ENCODE data around the gene RGS7BP. TPM values are rescaled to one million over a fixed set of nuclear protein-coding genes. Genes with fewer than 3 reads are reported as not detected.

RGS7BP gene
- total and polyA plus RNA-seq, 2 experiments from 2014 or later: 3.3 to 5.4 TPM

DNA sequence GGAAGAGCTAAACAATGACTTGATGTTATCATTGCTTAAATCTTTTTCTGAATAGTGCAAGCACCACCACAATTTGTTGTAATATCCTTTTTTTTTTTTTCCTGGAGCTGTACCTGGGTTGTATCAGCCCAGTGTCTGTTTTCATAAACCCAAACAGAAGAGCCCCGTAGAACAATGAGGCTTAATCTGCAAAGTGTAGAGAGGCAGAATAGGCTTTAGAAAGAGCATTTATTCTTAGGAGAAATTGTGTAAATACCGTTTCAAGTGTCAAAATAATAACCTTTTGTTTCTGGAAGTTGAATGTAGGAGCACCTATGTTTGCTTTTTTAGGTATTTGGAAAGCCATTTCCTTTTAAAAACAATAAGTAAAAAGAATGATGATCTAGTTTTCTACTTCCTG, 26.4 kb downstream of the RGS7BP start:
- DNase-seq (ENCODE audit: low spot score) (no peak), ATAC-seq (peak; percentile 46)
- Histone ChIP-seq H3K27me3 (ENCODE audit: insufficient read depth) (no peaks in the 10 kb centered on the region), H3K79me2 (replicated peaks; ENCODE audit: insufficient read depth) (no peaks in the 10 kb centered on the region), H3K36me3 (ENCODE audit: insufficient read depth) (no peaks in the 10 kb centered on the region), H2AFZ (no peak overlapping the region), H3K4me2 (no peak overlapping the region; the same call in 1 of the 2 replicates), H3K9me2 (ENCODE audit: insufficient read depth) (0 out of 2 replicates have a peak, but pooled peaks cover 3% of the 10 kb centered on the region), H4K20me1 (replicated peaks; ENCODE audit: insufficient read depth) (no peaks in the 10 kb centered on the region), H3F3A (replicated peaks; ENCODE audit: low read depth) (no peaks in the 10 kb centered on the region), H3K4me3 (no peak overlapping the region), H3K4me1 (ENCODE audit: insufficient read depth) (peaks cover 18% of the 10 kb centered on the region), H3K27ac (ENCODE audit: low read depth) (no peak overlapping the region)
- no peak for TF ChIP-seq ZNF114 (CRISPR knock-in tag; IDR thresholded peaks at IDR 0.05)
- TF ChIP-seq, protein P1, sequence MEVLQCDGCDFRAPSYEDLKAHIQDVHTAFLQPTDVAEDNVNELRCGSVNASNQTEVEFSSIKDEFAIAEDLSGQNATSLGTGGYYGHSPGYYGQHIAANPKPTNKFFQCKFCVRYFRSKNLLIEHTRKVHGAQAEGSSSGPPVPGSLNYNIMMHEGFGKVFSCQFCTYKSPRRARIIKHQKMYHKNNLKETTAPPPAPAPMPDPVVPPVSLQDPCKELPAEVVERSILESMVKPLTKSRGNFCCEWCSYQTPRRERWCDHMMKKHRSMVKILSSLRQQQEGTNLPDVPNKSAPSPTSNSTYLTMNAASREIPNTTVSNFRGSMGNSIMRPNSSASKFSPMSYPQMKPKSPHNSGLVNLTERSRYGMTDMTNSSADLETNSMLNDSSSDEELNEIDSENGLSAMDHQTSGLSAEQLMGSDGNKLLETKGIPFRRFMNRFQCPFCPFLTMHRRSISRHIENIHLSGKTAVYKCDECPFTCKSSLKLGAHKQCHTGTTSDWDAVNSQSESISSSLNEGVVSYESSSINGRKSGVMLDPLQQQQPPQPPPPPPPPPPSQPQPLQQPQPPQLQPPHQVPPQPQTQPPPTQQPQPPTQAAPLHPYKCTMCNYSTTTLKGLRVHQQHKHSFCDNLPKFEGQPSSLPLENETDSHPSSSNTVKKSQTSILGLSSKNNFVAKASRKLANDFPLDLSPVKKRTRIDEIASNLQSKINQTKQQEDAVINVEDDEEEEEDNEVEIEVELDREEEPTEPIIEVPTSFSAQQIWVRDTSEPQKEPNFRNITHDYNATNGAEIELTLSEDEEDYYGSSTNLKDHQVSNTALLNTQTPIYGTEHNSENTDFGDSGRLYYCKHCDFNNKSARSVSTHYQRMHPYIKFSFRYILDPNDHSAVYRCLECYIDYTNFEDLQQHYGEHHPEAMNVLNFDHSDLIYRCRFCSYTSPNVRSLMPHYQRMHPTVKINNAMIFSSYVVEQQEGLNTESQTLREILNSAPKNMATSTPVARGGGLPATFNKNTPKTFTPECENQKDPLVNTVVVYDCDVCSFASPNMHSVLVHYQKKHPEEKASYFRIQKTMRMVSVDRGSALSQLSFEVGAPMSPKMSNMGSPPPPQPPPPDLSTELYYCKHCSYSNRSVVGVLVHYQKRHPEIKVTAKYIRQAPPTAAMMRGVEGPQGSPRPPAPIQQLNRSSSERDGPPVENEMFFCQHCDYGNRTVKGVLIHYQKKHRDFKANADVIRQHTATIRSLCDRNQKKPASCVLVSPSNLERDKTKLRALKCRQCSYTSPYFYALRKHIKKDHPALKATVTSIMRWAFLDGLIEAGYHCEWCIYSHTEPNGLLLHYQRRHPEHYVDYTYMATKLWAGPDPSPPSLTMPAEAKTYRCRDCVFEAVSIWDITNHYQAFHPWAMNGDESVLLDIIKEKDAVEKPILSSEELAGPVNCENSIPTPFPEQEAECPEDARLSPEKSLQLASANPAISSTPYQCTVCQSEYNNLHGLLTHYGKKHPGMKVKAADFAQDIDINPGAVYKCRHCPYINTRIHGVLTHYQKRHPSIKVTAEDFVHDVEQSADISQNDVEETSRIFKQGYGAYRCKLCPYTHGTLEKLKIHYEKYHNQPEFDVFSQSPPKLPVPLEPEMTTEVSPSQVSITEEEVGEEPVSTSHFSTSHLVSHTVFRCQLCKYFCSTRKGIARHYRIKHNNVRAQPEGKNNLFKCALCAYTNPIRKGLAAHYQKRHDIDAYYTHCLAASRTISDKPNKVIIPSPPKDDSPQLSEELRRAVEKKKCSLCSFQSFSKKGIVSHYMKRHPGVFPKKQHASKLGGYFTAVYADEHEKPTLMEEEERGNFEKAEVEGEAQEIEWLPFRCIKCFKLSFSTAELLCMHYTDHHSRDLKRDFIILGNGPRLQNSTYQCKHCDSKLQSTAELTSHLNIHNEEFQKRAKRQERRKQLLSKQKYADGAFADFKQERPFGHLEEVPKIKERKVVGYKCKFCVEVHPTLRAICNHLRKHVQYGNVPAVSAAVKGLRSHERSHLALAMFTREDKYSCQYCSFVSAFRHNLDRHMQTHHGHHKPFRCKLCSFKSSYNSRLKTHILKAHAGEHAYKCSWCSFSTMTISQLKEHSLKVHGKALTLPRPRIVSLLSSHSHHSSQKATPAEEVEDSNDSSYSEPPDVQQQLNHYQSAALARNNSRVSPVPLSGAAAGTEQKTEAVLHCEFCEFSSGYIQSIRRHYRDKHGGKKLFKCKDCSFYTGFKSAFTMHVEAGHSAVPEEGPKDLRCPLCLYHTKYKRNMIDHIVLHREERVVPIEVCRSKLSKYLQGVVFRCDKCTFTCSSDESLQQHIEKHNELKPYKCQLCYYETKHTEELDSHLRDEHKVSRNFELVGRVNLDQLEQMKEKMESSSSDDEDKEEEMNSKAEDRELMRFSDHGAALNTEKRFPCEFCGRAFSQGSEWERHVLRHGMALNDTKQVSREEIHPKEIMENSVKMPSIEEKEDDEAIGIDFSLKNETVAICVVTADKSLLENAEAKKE (CRISPR knock-in tag; IDR thresholded peaks at IDR 0.05): no peak
- no peak for TF ChIP-seq NANOG (IDR thresholded peaks at IDR 0.05; ENCODE audit: borderline replicate concordance)
- TF ChIP-seq, protein P2, sequence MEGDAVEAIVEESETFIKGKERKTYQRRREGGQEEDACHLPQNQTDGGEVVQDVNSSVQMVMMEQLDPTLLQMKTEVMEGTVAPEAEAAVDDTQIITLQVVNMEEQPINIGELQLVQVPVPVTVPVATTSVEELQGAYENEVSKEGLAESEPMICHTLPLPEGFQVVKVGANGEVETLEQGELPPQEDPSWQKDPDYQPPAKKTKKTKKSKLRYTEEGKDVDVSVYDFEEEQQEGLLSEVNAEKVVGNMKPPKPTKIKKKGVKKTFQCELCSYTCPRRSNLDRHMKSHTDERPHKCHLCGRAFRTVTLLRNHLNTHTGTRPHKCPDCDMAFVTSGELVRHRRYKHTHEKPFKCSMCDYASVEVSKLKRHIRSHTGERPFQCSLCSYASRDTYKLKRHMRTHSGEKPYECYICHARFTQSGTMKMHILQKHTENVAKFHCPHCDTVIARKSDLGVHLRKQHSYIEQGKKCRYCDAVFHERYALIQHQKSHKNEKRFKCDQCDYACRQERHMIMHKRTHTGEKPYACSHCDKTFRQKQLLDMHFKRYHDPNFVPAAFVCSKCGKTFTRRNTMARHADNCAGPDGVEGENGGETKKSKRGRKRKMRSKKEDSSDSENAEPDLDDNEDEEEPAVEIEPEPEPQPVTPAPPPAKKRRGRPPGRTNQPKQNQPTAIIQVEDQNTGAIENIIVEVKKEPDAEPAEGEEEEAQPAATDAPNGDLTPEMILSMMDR (conservative IDR thresholded peaks at IDR 0.05; ENCODE audit: low read depth in 2 of 2): no peak
- TF ChIP-seq, protein P3, sequence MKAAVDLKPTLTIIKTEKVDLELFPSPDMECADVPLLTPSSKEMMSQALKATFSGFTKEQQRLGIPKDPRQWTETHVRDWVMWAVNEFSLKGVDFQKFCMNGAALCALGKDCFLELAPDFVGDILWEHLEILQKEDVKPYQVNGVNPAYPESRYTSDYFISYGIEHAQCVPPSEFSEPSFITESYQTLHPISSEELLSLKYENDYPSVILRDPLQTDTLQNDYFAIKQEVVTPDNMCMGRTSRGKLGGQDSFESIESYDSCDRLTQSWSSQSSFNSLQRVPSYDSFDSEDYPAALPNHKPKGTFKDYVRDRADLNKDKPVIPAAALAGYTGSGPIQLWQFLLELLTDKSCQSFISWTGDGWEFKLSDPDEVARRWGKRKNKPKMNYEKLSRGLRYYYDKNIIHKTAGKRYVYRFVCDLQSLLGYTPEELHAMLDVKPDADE (IDR thresholded peaks at IDR 0.05): no peak
- TF ChIP-seq, protein P4, sequence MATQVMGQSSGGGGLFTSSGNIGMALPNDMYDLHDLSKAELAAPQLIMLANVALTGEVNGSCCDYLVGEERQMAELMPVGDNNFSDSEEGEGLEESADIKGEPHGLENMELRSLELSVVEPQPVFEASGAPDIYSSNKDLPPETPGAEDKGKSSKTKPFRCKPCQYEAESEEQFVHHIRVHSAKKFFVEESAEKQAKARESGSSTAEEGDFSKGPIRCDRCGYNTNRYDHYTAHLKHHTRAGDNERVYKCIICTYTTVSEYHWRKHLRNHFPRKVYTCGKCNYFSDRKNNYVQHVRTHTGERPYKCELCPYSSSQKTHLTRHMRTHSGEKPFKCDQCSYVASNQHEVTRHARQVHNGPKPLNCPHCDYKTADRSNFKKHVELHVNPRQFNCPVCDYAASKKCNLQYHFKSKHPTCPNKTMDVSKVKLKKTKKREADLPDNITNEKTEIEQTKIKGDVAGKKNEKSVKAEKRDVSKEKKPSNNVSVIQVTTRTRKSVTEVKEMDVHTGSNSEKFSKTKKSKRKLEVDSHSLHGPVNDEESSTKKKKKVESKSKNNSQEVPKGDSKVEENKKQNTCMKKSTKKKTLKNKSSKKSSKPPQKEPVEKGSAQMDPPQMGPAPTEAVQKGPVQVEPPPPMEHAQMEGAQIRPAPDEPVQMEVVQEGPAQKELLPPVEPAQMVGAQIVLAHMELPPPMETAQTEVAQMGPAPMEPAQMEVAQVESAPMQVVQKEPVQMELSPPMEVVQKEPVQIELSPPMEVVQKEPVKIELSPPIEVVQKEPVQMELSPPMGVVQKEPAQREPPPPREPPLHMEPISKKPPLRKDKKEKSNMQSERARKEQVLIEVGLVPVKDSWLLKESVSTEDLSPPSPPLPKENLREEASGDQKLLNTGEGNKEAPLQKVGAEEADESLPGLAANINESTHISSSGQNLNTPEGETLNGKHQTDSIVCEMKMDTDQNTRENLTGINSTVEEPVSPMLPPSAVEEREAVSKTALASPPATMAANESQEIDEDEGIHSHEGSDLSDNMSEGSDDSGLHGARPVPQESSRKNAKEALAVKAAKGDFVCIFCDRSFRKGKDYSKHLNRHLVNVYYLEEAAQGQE (IDR thresholded peaks at IDR 0.05; ENCODE audit: unreplicated experiment): no peak
- TF ChIP-seq POLR2AphosphoS5 (IDR thresholded peaks at IDR 0.05; ENCODE audit: low read depth): no peak
- TF ChIP-seq CREB1 (CRISPR knock-in tag; IDR thresholded peaks at IDR 0.05; ENCODE audit: low read depth): no peak
- TF ChIP-seq ZNF331 (CRISPR knock-in tag; IDR thresholded peaks at IDR 0.05; ENCODE audit: low read depth): no peak
- no peak for TF ChIP-seq JUNB (IDR thresholded peaks at IDR 0.05; ENCODE audit: unreplicated experiment)
- no peak for TF ChIP-seq STAT1 (IDR thresholded peaks at IDR 0.05; ENCODE audit: unreplicated experiment)
- no peak for TF ChIP-seq EZH2 (IDR thresholded peaks at IDR 0.05; ENCODE audit: low read depth, unreplicated experiment)
- no peak for TF ChIP-seq EZH2phosphoT487 (IDR thresholded peaks at IDR 0.05; ENCODE audit: unreplicated experiment)
- Mint-ChIP-seq H3K4me3 (no peak overlapping the region), H3K9me3 (no peaks in the 10 kb centered on the region), H3K27me3 (ENCODE audit: insufficient read depth, low read depth, poor library complexity) (no peaks in the 10 kb centered on the region), H3K36me3 (ENCODE audit: low read depth) (no peaks in the 10 kb centered on the region), H3K4me1 (peaks cover 8% of the 10 kb centered on the region), H3K27ac (no peak overlapping the region)

Data from GM23338 (cell line).